Urinary bladder (tissue), 4 donors: ENCODE results near the gene NEB. TPM values are rescaled to one million over a fixed set of nuclear protein-coding genes. Genes with fewer than 3 reads are reported as not detected.
"Not testable (repeated sequence)": the region's sequence is repeated elsewhere in the genome, so short reads cannot be mapped to it uniquely, and the experiment has no call there.

Source experiments
- DNase-seq: peaks from one replicate; pipeline ENCODE4 v3.0.0-alpha.2; 2015; ENCODE audit errors: extremely low spot score
- H3K27ac ChIP-seq: one replicate; pipeline ENCODE4 v1.5.1; 2013; ENCODE audit warnings: low read depth, mild to moderate bottlenecking, moderate library complexity
- H3K36me3 ChIP-seq: one replicate; pipeline ENCODE4 v1.6.1; 2013; ENCODE audit warnings: mild to moderate bottlenecking, moderate library complexity; ENCODE audit not compliant: insufficient read depth
- H3K4me1 ChIP-seq: one replicate; pipeline ENCODE4 v1.6.1; 2013; ENCODE audit warnings: mild to moderate bottlenecking, moderate library complexity; ENCODE audit not compliant: insufficient read depth
- H3K4me3 ChIP-seq: one replicate; pipeline ENCODE4 v1.5.1; 2013; ENCODE audit warnings: low read depth, low read length
- WGBS: extraction: QIAGEN DNeasy Blood & Tissue Kit; methylation state at CpG from one replicate; pipeline ENCODE4 v1.1.7; 2013; 5-methylcytosine and 5-hydroxymethylcytosine counted together
- polyA plus RNA-seq: library from polyadenylated mRNA; stranded (reverse); fragments of 200-250 nt; gene quantifications from one replicate; pipeline ENCODE4 v1.2.3, GENCODE V29; 2013
- total RNA-seq: library from RNA; depleted of rRNA; stranded (reverse); fragments of >200 nt; gene quantifications from one replicate; pipeline ENCODE4 v1.2.3, GENCODE V29; 2014
- donor health status: healthy with polysubstance abuse.
- donor health status: healthy.

NEB gene
- total and polyA plus RNA-seq, 2 donors, result 0.29 to 79.5 TPM

DNA sequence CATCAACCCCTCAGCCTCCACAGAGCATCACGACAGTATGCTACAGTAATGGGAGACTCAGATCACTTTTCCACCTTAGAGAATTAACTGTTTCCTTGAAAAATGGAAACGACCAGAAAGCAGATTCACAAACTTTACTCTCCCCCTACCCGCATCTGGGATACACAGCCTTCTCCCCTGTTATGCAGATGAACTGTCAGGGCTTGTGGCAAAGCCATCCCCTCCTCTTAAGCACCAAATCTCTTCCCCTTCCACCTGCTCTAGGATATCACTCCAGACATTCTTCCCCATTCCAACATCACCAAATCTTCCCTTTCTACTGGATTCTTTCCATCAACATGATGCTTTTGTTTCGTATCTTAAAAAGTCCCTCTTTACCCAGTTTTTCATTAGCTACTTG lies 26.4 kb downstream of the NEB start:
- H3K4me1 ChIP-seq, result no peaks in the 10 kb centered on the region
- no peaks in the 10 kb centered on the region for H3K36me3 ChIP-seq
- H3K27ac ChIP-seq, result no peak overlapping the region
- no peak overlapping the region for H3K4me3 ChIP-seq
- 50% methylated on average over 4 of the region's 4 CpGs for WGBS
- DNase-seq, result no peak

- not testable (repeated sequence) for H3K4me1 ChIP-seq, H3K36me3 ChIP-seq, H3K27ac ChIP-seq, H3K4me3 ChIP-seq, DNase-seq
- 94% methylated on average over 25 of the region's 29 CpGs for WGBS
Observed at GRCh38 chr2:151704480-151704961, 29.8 kb downstream of the NEB start.

- H3K27ac ChIP-seq, H3K4me3 ChIP-seq, H3K4me1 ChIP-seq, H3K36me3 ChIP-seq, DNase-seq: not testable (repeated sequence)
Observed at GRCh38 chr2:151698134-151698533, 36.1 kb downstream of the NEB start.

DNA sequence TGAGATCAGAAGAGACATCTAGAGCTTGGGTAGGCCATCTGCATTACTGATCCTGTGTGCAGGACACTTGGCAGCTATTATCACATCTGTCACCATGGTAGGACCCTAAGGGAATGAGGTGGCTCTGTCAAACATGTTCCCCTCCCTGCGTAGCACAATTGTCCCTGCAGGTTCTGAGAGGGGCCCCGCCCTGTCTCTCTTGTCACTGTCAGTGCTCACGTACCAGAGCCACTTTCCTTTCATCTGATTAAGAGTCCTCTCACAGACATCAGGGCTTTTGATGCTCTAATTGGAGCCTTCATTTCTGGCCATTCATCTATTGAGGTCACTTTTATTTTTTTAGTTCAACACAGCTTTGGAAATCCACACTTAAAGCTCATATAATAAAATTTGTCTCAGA lies 38.5 kb downstream of the NEB start:
- no peaks in the 10 kb centered on the region for H3K36me3 ChIP-seq
- no peak overlapping the region for H3K4me3 ChIP-seq
- WGBS, result 84% methylated on average over 3 of the region's 3 CpGs

GRCh38 chr2:151691631-151692030 lies 42.6 kb downstream of the NEB start:
- H3K36me3 ChIP-seq, result no peaks in the 10 kb centered on the region
- no peak overlapping the region for H3K4me3 ChIP-seq
- no peaks in the 10 kb centered on the region for H3K4me1 ChIP-seq
- no peak for DNase-seq
- 98% methylated on average over 1 of the region's 1 CpG for WGBS
- H3K27ac ChIP-seq, result no peak overlapping the region

More for the DNA sequence above, 38.5 kb downstream of the NEB start:
- Histone ChIP-seq H3K4me1 (no peaks in the 10 kb centered on the region), H3K27ac (no peak overlapping the region)
- no peak for DNase-seq

DNA sequence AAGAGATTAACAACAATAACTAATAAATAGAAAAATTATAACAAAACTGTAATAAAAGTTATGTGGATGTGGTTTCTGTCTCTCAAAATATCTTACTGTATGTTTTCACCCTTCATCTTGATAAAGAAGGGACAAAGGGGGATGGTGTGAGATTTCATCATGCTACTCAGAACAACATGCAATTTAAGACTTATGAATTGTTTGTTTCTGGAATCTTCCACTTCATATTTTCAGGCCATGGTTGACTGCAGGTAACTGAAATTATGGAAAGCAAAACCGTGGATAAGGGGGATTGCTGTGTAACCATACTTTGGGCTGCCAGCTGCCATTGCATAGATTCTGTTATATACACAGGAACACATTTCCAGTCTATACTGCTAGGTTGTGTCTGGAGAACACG lies 45.6 kb downstream of the NEB start:
- Histone ChIP-seq H3K4me1 (no peaks in the 10 kb centered on the region), H3K36me3 (no peaks in the 10 kb centered on the region), H3K4me3 (no peak overlapping the region), H3K27ac (no peak overlapping the region)
- 86% methylated on average over 2 of the region's 2 CpGs for WGBS
- DNase-seq, result no peak

DNA sequence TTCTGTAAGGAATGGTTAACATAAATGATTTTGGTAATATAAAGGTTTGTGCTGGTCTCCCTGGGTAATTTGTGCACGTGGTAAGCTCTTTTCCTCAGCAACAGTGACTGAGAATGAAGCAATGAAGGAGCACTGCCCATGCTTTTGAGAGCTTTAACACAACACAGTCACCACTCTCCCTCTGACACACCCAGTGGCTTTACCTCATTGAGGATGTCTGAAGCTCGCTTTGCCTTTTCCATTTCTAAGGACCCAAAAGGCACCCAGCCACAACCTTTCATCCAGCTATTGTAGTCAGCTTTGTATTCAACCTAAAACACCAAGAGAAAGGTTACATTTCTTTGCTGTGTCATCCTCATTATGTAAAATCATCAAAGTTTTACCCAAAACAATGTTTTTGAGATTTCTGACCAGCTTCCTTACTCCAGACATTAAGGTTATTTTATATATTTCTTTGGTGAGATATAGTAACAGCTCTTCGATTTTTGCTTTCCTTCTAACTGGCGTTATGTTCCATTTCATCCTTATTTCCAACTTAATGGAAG lies 51.7 kb downstream of the NEB start:
- 62% methylated on average over 4 of the region's 4 CpGs for WGBS
- Histone ChIP-seq H3K27ac (no peak overlapping the region), H3K4me1 (no peaks in the 10 kb centered on the region), H3K36me3 (no peaks in the 10 kb centered on the region), H3K4me3 (no peak overlapping the region)
- no peak for DNase-seq

DNA sequence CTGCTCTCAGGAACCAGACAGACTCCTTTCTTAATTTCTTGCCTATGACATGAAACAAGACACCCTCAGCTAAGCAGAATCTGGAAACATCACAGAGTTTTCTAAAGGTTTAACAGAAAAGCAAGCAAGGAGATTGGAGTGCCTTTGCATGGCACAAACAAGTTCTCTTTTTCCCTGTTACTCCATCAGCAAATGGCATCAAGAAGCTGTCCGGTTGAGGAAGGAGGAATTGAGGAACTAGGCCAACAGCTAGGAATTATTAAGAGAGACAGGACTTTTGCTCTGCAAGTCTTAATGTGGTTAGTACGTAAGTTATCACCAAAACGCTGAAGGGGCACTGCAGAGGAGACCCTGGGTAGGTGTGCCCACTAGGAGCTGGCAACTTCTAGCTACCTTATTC lies 53.2 kb downstream of the NEB start:
- DNase-seq, result no peak
- Histone ChIP-seq H3K4me3 (no peak overlapping the region), H3K27ac (no peak overlapping the region), H3K36me3 (no peaks in the 10 kb centered on the region), H3K4me1 (no peaks in the 10 kb centered on the region)
- WGBS, result 81% methylated on average over 3 of the region's 3 CpGs

- H3K4me1 ChIP-seq, result no peaks in the 10 kb centered on the region
- DNase-seq, result no peak
- 82% methylated on average over 1 of the region's 1 CpG for WGBS
- H3K4me3 ChIP-seq, result no peak overlapping the region
- no peaks in the 10 kb centered on the region for H3K36me3 ChIP-seq
- no peak overlapping the region for H3K27ac ChIP-seq
Observed at GRCh38 chr2:151679994-151680393, 54.3 kb downstream of the NEB start.

GRCh38 chr2:151678849-151679248 lies 55.4 kb downstream of the NEB start:
- WGBS, result 86% methylated on average over 6 of the region's 6 CpGs
- H3K4me3 ChIP-seq, result no peak overlapping the region
- no peak for DNase-seq
- H3K36me3 ChIP-seq, result no peaks in the 10 kb centered on the region
- no peak overlapping the region for H3K27ac ChIP-seq
- no peaks in the 10 kb centered on the region for H3K4me1 ChIP-seq

GRCh38 chr2:151673016-151673415 lies 61.3 kb downstream of the NEB start:
- WGBS, result 80% methylated on average over 2 of the region's 2 CpGs
- H3K27ac ChIP-seq, result no peak overlapping the region
- no peaks in the 10 kb centered on the region for H3K36me3 ChIP-seq
- H3K4me3 ChIP-seq, result no peak overlapping the region
- no peaks in the 10 kb centered on the region for H3K4me1 ChIP-seq
- DNase-seq, result no peak

GRCh38 chr2:151672277-151672676 lies 62.0 kb downstream of the NEB start:
- Histone ChIP-seq H3K4me1 (no peaks in the 10 kb centered on the region), H3K27ac (no peak overlapping the region), H3K4me3 (no peak overlapping the region), H3K36me3 (no peaks in the 10 kb centered on the region)
- DNase-seq, result no peak
- 85% methylated on average over 5 of the region's 5 CpGs for WGBS

DNA sequence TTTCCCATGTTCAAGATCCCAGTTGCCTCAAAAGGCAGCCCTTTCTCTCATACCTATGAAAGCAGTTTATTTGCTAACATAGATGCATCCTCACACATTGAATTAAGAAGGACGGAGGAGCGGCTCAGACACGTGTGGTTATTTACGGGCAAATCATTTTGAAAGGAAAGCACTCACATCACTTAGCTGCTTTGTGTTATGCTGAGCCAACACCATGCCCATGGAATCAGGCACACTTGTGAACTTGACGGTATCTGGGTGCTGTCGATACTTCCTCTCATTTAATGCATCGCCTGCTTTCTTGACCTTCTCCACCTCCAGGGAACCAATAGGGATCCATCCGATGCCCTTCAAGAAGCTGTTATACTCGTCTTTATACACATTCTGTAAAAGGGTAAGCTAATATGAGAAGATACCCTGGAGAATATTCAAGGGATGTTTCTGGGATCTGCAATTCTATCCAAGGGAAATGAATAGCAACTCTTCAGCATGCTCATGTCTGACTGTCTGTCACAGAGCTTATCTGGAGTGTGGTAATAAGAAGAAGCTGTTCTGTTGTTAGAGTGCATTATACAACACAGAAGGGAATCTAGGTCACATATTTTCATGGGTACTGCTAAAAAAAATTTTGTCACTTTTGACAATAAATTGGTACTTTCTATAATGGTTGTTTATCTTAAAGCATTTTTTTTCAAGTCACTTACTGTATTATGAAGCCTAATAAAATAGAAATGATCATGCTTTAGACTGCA lies 63.3 kb downstream of the NEB start:
- no peak for DNase-seq
- H3K27ac ChIP-seq, result no peak overlapping the region
- 90% methylated on average over 9 of the region's 9 CpGs for WGBS
- H3K4me1 ChIP-seq, result no peaks in the 10 kb centered on the region
- no peak overlapping the region for H3K4me3 ChIP-seq
- H3K36me3 ChIP-seq, result no peaks in the 10 kb centered on the region

DNA sequence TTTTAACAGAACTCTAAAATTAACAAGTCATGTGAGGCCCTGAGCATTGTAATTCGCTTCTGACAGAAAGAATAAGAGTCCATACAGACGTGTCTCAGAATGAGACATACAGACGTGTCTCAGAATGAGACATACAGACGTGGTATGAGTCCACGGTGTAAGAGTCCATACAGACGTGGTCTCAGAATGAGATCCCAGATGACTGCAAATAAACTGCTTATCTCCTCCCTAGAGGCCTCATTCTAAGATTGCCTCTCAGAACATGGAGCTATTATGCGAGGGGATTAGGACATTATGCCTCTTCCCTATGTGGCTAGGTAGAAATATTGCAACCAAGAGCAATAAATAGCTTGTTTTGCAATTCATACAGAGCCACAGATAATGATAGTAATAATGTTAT lies 63.9 kb downstream of the NEB start:
- H3K4me3 ChIP-seq, result no peak overlapping the region
- no peaks in the 10 kb centered on the region for H3K4me1 ChIP-seq
- H3K27ac ChIP-seq, result no peak overlapping the region
- WGBS, result 86% methylated on average over 7 of the region's 7 CpGs
- DNase-seq, result no peak
- H3K36me3 ChIP-seq, result no peaks in the 10 kb centered on the region
